ENCODE data around the gene TCEANC2.
"Not testable (repeated sequence)": the region's sequence is repeated elsewhere in the genome, so short reads cannot be mapped to it uniquely, and the experiment has no call there.

The TCEANC2 gene

DNA sequence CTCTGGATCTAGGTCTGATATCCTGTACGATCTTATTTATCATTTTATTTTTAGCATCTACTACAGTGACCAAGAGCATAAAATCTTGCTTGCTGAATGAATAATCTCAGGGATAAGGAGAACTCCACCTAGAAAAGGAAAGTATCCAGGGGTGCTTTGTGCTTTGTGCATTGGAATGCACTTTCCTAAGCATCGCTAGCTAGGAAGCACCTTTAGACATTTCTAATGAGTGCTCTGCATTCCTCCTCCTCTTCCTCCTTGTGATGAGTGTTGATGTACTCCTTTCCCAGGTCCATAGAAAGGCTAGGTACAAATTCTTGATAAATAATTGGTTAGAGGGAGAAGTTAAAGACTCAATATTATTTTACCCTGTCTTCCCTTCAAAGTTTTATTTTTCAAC lies 31.4 kb downstream of the TCEANC2 start:
- Histone ChIP-seq H3K9me3 (ENCODE audit: control insufficient read depth, low read length) (no peaks in the 10 kb centered on the region), H3K4me1 (ENCODE audit: control insufficient read depth, insufficient read depth, low read length, poor library complexity, severe bottlenecking) (no peaks in the 10 kb centered on the region), H3K27ac (ENCODE audit: insufficient read depth, low read length, poor library complexity, severe bottlenecking) (no peak overlapping the region), H3K36me3 (ENCODE audit: control insufficient read depth, insufficient read depth, low read length) (peaks cover 3% of the 10 kb centered on the region), H3K4me3 (ENCODE audit: insufficient read depth, low read depth, low read length, poor library complexity, severe bottlenecking) (no peak overlapping the region), H3K27me3 (replicated peaks; ENCODE audit: control insufficient read depth, insufficient read depth, low read length, poor library complexity, severe bottlenecking) (no peaks in the 10 kb centered on the region)
- DNase-seq, result no peak

DNA sequence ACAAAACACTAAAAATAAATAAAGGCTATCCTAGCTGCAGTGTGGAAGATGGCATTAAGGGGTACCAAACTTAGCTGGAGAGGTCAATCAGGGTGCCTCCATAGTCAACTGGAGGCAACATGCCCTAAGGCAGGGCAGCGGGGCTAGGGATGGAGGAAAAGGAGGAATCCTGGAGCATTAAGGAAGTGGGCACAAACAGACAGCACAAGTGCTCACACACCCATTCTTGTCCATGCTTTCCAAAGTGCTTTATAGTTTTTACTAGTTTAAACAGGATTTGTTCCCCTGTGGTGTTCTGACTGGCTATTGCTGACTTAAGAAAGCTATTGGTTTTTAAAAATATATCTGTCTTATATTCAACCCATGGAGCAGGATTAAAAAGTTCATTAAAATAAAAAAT lies 33.3 kb downstream of the TCEANC2 start:
- no peak overlapping the region for H3K4me3 ChIP-seq (ENCODE audit: insufficient read depth, low read depth, low read length, poor library complexity, severe bottlenecking)
- H3K36me3 ChIP-seq (ENCODE audit: control insufficient read depth, insufficient read depth, low read length), result peaks cover 3% of the 10 kb centered on the region
- H3K4me1 ChIP-seq (ENCODE audit: control insufficient read depth, insufficient read depth, low read length, poor library complexity, severe bottlenecking), result no peaks in the 10 kb centered on the region
- no peak overlapping the region for H3K27ac ChIP-seq (ENCODE audit: insufficient read depth, low read length, poor library complexity, severe bottlenecking)
- no peak for DNase-seq
- no peaks in the 10 kb centered on the region for H3K27me3 ChIP-seq (replicated peaks; ENCODE audit: control insufficient read depth, insufficient read depth, low read length, poor library complexity, severe bottlenecking)
- H3K9me3 ChIP-seq (ENCODE audit: control insufficient read depth, low read length), result no peaks in the 10 kb centered on the region

DNA sequence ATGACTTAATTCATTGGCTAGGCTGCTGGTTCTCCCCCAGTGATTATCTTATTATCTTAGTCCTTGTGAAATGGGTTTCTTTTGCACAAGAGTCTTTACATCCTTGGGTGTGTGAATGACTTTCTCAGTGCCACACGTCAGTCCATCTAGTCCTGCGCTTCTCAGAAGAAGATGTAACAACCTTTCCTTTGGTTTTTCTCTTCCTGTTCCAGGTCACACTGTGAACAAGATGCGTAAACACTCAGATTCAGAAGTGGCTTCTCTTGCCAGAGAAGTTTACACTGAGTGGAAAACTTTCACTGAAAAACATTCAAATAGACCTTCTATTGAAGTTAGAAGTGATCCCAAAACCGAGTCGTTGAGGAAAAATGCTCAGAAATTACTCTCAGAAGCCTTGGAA lies 35.0 kb downstream of the TCEANC2 start:
- Histone ChIP-seq H3K4me3 (ENCODE audit: insufficient read depth, low read depth, low read length, poor library complexity, severe bottlenecking) (no peak overlapping the region), H3K9me3 (ENCODE audit: control insufficient read depth, low read length) (no peaks in the 10 kb centered on the region), H3K27me3 (replicated peaks; ENCODE audit: control insufficient read depth, insufficient read depth, low read length, poor library complexity, severe bottlenecking) (no peaks in the 10 kb centered on the region), H3K36me3 (ENCODE audit: control insufficient read depth, insufficient read depth, low read length) (peaks cover 3% of the 10 kb centered on the region), H3K27ac (ENCODE audit: insufficient read depth, low read length, poor library complexity, severe bottlenecking) (no peak overlapping the region), H3K4me1 (ENCODE audit: control insufficient read depth, insufficient read depth, low read length, poor library complexity, severe bottlenecking) (no peaks in the 10 kb centered on the region)
- DNase-seq, result no peak

DNA sequence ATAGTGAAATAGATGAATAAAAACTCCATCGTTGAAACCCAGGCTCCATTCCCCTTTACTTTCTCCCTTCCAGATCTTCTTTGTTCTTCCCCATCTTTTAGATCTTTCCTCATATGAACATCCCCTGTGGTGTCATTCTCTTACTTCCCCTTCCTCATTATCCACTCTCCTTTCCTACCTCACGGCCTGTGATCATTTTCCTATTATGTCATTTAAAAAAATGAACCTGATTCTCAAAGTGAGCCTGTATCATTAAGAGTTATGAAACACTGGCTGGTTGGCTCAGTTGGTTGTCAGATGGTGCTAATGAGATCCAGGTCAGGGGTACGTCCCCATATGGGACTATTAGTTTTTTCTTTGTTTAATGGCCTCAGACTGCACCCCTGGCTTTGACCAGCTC lies 38.3 kb downstream of the TCEANC2 start:
- DNase-seq, result no peak
- H3K9me3 ChIP-seq (ENCODE audit: control insufficient read depth, low read length), result no peaks in the 10 kb centered on the region
- no peaks in the 10 kb centered on the region for H3K27me3 ChIP-seq (replicated peaks; ENCODE audit: control insufficient read depth, insufficient read depth, low read length, poor library complexity, severe bottlenecking)
- no peaks in the 10 kb centered on the region for H3K4me1 ChIP-seq (ENCODE audit: control insufficient read depth, insufficient read depth, low read length, poor library complexity, severe bottlenecking)
- H3K36me3 ChIP-seq (ENCODE audit: control insufficient read depth, insufficient read depth, low read length), result peaks cover 3% of the 10 kb centered on the region
- no peak overlapping the region for H3K4me3 ChIP-seq (ENCODE audit: insufficient read depth, low read depth, low read length, poor library complexity, severe bottlenecking)
- no peak overlapping the region for H3K27ac ChIP-seq (ENCODE audit: insufficient read depth, low read length, poor library complexity, severe bottlenecking)

DNA sequence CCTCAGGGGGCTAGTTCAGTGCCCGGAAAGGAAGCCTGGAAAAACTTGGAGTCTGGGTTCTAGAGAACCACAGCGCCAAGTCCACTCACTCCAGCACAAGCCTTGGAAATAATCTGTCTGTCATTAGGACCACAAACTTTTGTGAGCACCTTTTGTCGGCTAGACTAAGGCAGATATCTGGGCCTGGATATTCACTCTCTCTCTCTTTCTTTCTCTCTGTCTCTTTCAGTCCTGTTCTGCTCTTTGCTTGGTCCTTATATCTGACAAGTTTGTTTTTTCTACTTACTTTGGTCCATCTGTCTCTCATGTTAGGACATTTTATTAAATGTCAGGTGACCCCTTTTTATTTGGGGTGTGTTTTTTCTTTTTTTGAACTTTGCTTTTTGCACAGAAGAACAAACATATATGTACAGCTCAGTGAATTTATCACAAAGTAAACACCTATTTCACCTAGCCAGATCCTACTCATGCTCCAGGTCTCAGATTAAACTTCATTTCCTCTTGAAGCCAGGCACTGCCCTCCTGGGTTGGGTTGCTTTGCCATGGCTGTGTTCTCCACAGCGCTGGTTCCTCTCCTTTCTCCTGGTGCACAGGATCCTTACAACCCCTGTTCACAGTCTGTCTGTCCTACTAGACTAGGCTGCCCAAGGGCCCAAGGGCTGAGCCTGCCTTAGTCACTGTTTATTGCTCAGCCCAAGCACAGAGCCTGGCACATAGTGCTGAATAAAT lies 40.8 kb downstream of the TCEANC2 start:
- H3K4me1 ChIP-seq (ENCODE audit: control insufficient read depth, insufficient read depth, low read length, poor library complexity, severe bottlenecking), result no peaks in the 10 kb centered on the region
- no peak overlapping the region for H3K27ac ChIP-seq (ENCODE audit: insufficient read depth, low read length, poor library complexity, severe bottlenecking)
- H3K9me3 ChIP-seq (ENCODE audit: control insufficient read depth, low read length), result no peaks in the 10 kb centered on the region
- no peak for DNase-seq
- H3K27me3 ChIP-seq (replicated peaks; ENCODE audit: control insufficient read depth, insufficient read depth, low read length, poor library complexity, severe bottlenecking), result no peaks in the 10 kb centered on the region
- H3K4me3 ChIP-seq (ENCODE audit: insufficient read depth, low read depth, low read length, poor library complexity, severe bottlenecking), result no peak overlapping the region
- peaks cover 4% of the 10 kb centered on the region for H3K36me3 ChIP-seq (ENCODE audit: control insufficient read depth, insufficient read depth, low read length)

DNA sequence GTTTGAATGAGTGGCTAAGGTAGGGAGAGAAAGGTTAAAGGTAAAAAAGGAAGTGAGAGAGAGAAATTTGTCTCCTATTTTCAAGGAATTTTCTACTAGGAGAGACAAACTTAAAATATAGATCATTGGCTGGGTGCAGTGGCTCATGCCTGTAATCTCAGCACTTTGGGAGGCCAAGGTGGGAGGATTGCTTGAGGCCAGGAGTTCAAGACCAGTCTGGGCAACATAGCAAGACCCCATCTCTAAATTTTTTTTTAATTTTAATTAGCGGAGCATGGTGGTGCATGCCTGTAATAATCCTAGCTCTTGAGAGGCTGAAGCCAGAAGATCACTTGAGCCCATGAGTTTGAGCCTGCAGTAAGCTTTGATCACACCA lies 41.3 kb downstream of the TCEANC2 start:
- H3K27me3 ChIP-seq (replicated peaks; ENCODE audit: control insufficient read depth, insufficient read depth, low read length, poor library complexity, severe bottlenecking); H3K36me3 ChIP-seq (ENCODE audit: control insufficient read depth, insufficient read depth, low read length); H3K4me1 ChIP-seq (ENCODE audit: control insufficient read depth, insufficient read depth, low read length, poor library complexity, severe bottlenecking); H3K9me3 ChIP-seq (ENCODE audit: control insufficient read depth, low read length); H3K4me3 ChIP-seq (ENCODE audit: insufficient read depth, low read depth, low read length, poor library complexity, severe bottlenecking); H3K27ac ChIP-seq (ENCODE audit: insufficient read depth, low read length, poor library complexity, severe bottlenecking); DNase-seq: not testable (repeated sequence)

DNA sequence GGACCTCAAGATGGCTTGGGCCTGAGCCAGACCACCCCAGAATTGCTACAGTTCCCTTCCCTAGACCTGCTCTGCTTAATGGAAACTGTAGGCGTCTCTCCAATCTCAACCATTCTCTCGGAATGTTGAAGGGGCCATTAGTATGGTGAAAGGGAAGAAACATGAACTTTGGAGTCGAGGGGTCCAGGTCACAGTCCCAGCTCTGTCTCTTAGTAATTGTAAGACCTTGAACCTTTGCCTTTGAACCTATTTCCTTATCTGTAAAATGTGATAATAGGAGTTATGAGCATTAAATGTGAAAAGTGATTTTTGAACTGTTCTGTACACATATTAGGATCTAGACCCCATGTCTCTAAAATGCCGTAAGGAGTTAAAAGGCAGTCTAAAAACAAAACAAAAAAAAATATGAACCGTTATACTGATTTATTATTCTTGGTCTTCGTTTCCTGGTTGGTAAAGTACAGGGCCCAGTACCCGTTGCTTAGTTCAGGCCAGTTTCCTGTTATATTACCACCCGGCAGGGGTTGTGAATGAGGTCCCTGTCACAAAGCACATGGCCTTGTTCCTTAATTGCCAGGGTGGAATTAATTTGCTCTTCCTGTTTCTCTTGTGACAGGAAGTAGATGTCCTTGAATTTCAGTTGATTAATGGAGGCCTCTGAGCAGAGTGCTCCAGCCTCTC lies 42.3 kb downstream of the TCEANC2 start:
- no peaks in the 10 kb centered on the region for H3K27me3 ChIP-seq (replicated peaks; ENCODE audit: control insufficient read depth, insufficient read depth, low read length, poor library complexity, severe bottlenecking)
- H3K27ac ChIP-seq (ENCODE audit: insufficient read depth, low read length, poor library complexity, severe bottlenecking), result no peak overlapping the region
- no peaks in the 10 kb centered on the region for H3K4me1 ChIP-seq (ENCODE audit: control insufficient read depth, insufficient read depth, low read length, poor library complexity, severe bottlenecking)
- no peak for DNase-seq
- H3K36me3 ChIP-seq (ENCODE audit: control insufficient read depth, insufficient read depth, low read length), result peaks cover 3% of the 10 kb centered on the region
- H3K9me3 ChIP-seq (ENCODE audit: control insufficient read depth, low read length), result no peaks in the 10 kb centered on the region
- H3K4me3 ChIP-seq (ENCODE audit: insufficient read depth, low read depth, low read length, poor library complexity, severe bottlenecking), result no peak overlapping the region

DNA sequence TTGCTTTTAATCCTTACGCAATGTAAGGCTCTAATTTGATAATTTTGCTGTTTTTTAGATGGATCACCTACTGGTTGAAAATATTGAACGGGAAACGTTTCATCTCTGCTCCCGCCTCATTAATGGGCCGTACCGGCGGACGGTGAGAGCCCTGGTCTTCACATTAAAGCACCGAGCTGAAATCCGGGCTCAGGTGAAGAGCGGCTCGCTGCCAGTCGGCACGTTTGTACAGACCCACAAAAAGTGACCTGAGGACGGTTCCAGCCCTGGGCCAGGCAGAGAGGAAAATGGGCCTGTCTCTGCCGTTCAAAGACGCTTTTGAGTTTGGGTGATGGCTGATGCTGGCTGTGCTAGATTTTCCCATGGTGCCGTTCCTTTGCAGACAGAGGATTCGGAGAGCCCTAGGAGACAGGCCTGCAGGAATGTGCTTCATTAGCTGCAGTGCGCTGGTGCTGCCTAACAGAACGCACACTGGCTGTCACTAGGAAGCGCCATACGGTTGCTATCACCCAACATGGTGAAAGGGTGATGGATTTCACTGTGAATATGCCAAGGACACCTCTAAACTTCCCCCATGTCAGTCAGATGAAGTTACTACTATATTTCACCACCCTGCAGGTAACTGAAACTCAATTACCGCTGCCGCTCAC lies 42.9 kb downstream of the TCEANC2 start:
- Histone ChIP-seq H3K4me3 (ENCODE audit: insufficient read depth, low read depth, low read length, poor library complexity, severe bottlenecking) (no peak overlapping the region), H3K36me3 (ENCODE audit: control insufficient read depth, insufficient read depth, low read length) (peaks cover 3% of the 10 kb centered on the region), H3K9me3 (ENCODE audit: control insufficient read depth, low read length) (no peaks in the 10 kb centered on the region), H3K27me3 (replicated peaks; ENCODE audit: control insufficient read depth, insufficient read depth, low read length, poor library complexity, severe bottlenecking) (no peaks in the 10 kb centered on the region), H3K4me1 (ENCODE audit: control insufficient read depth, insufficient read depth, low read length, poor library complexity, severe bottlenecking) (no peaks in the 10 kb centered on the region), H3K27ac (ENCODE audit: insufficient read depth, low read length, poor library complexity, severe bottlenecking) (no peak overlapping the region)
- no peak for DNase-seq

DNA sequence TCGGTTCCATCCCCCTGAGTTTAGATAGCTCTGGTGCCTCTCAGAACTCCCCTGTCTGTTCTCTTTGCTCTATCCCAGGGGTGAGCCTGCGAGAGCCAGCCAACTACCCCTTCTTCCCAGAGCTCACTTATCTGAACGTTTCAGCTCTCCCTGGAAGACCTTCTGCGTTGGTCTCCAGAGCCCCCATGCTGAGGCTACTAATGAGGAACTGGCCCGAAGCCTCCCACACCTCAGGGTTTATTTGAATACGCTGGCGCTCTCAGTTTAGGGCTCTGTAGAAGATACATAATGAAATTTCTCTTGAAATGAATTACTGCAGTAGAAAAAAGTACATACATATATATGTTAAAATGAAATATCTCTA lies 43.5 kb downstream of the TCEANC2 start:
- H3K36me3 ChIP-seq (ENCODE audit: control insufficient read depth, insufficient read depth, low read length), result peaks cover 3% of the 10 kb centered on the region
- no peaks in the 10 kb centered on the region for H3K4me1 ChIP-seq (ENCODE audit: control insufficient read depth, insufficient read depth, low read length, poor library complexity, severe bottlenecking)
- DNase-seq, result no peak
- no peaks in the 10 kb centered on the region for H3K27me3 ChIP-seq (replicated peaks; ENCODE audit: control insufficient read depth, insufficient read depth, low read length, poor library complexity, severe bottlenecking)
- no peak overlapping the region for H3K4me3 ChIP-seq (ENCODE audit: insufficient read depth, low read depth, low read length, poor library complexity, severe bottlenecking)
- no peak overlapping the region for H3K27ac ChIP-seq (ENCODE audit: insufficient read depth, low read length, poor library complexity, severe bottlenecking)
- H3K9me3 ChIP-seq (ENCODE audit: control insufficient read depth, low read length), result no peaks in the 10 kb centered on the region

DNA sequence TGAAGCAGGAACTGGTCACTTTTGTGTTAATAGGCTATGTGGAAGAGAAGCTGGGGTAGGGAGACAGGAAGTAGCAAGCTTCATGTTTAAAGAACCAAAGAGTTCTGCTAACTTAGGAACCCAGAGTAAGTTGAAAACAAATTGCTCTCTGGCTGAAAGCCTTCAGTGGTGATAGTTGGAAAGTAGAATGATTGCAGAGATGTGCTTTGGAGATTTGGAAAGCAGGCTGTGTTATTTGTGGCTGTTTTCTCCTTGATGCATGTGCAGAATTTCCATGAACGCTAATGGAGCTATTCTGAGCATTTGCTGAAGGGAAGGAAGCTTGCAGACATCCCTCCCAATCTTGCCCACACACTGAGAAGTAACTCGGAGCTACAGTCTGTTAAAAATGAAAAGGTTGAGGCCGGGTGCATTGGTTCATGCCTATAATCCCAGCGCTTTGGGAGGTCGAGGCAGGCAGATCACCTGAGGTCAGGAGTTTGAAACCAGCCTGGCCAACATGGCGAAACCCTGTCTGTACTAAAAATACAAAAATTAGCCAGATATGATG lies 45.7 kb downstream of the TCEANC2 start:
- Histone ChIP-seq H3K27me3 (replicated peaks; ENCODE audit: control insufficient read depth, insufficient read depth, low read length, poor library complexity, severe bottlenecking) (no peaks in the 10 kb centered on the region), H3K27ac (ENCODE audit: insufficient read depth, low read length, poor library complexity, severe bottlenecking) (no peak overlapping the region), H3K9me3 (ENCODE audit: control insufficient read depth, low read length) (no peaks in the 10 kb centered on the region), H3K4me1 (ENCODE audit: control insufficient read depth, insufficient read depth, low read length, poor library complexity, severe bottlenecking) (no peaks in the 10 kb centered on the region), H3K4me3 (ENCODE audit: insufficient read depth, low read depth, low read length, poor library complexity, severe bottlenecking) (no peak overlapping the region), H3K36me3 (ENCODE audit: control insufficient read depth, insufficient read depth, low read length) (peaks cover 3% of the 10 kb centered on the region)
- DNase-seq, result no peak
